ENCODE measurements around the gene HS1BP3. TPM values are rescaled to one million over a fixed set of nuclear protein-coding genes. Genes with fewer than 3 reads are reported as not detected.

HS1BP3 gene
- total RNA-seq, 1 donor from 2014 or later: 16.6 TPM

DNA sequence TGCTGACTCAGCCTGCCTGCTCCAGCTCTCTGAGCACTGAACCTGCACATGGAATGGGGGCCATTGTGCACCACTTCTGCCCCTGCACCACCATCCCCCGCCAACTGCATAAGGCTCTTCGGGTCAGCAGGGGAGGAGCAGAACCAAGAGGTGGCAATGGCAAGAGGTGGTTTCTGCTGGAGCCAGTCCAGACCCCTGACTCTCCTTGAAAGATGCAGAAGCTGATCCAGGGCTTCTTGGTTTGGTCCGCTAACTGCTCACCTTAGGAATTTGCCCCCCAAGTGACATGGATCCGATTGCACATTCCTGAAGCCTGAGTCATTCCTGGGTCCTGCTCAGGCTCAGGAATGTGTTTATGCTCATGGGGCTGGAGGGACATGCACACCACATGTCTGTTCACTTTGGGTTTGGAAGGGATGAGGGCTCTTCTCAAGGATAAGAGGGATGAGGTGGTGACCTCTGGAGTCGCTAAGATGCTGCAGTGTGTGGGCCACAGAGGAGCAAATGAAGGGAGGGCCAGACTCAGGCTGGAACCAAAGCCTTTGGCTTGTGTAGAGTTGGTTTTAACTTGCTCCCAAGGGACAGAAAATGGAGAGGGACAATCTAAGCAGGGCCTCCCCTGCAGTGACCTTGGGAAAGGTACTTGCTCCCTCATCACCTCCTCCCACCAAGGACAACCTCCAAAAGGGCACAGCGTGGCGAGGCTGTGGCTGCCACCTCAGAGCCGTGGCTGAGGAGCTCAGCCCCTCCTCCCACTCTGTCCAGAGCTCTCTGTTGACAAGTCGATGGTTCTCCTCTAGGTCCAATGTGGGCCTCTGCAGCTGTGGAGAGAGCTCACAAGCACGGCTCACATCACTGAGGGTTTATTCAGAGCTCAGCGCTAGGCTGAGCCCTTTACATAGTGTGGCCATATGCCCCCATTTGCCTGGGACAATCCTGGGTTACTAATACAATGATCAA is 66.2 kb downstream of the HS1BP3 start:
- TF ChIP-seq, protein P1, sequence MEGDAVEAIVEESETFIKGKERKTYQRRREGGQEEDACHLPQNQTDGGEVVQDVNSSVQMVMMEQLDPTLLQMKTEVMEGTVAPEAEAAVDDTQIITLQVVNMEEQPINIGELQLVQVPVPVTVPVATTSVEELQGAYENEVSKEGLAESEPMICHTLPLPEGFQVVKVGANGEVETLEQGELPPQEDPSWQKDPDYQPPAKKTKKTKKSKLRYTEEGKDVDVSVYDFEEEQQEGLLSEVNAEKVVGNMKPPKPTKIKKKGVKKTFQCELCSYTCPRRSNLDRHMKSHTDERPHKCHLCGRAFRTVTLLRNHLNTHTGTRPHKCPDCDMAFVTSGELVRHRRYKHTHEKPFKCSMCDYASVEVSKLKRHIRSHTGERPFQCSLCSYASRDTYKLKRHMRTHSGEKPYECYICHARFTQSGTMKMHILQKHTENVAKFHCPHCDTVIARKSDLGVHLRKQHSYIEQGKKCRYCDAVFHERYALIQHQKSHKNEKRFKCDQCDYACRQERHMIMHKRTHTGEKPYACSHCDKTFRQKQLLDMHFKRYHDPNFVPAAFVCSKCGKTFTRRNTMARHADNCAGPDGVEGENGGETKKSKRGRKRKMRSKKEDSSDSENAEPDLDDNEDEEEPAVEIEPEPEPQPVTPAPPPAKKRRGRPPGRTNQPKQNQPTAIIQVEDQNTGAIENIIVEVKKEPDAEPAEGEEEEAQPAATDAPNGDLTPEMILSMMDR (IDR thresholded peaks at IDR 0.05; ENCODE audit: borderline replicate concordance): no peak
- peak; percentile 21 for DNase-seq
- Histone ChIP-seq H3K27me3 (ENCODE audit: low read depth) (no peaks in the 10 kb centered on the region), H3K9me3 (replicated peaks) (peaks cover 9% of the 10 kb centered on the region), H3K36me3 (no peaks in the 10 kb centered on the region), H3K4me3 (no peak overlapping the region), H3K27ac (replicated peaks) (peak overlapping the region; percentile 74), H3K4me1 (peaks cover 84% of the 10 kb centered on the region)
- intact Hi-C loops (cut with micrococcal nuclease): no loop called here

DNA sequence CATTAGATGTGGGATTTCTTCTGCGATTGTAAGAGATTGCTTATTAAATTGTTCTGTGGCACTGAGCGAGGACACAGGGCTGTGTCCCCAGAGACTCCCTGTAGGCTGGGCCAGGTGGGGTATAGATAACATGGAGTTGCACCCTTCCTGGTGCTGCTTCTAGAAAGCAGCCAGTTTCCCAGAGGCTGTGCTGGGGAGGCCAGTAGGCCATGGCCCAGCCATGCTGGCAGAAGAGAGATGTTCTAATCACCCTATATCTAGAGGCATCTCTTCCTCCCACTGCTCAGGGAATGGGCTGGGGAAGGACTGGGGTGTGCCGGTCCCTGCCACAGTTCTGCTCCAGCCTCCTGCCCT is 66.9 kb downstream of the HS1BP3 start:
- intact Hi-C loops (cut with micrococcal nuclease): no loop called here
- Histone ChIP-seq H3K4me1 (peaks cover 84% of the 10 kb centered on the region), H3K9me3 (replicated peaks) (peaks cover 9% of the 10 kb centered on the region), H3K4me3 (no peak overlapping the region), H3K27ac (replicated peaks) (peak overlapping the region; percentile 74), H3K27me3 (ENCODE audit: low read depth) (no peaks in the 10 kb centered on the region), H3K36me3 (no peaks in the 10 kb centered on the region)
- TF ChIP-seq, protein P1 (IDR thresholded peaks at IDR 0.05; ENCODE audit: borderline replicate concordance): no peak
- DNase-seq: no peak

DNA sequence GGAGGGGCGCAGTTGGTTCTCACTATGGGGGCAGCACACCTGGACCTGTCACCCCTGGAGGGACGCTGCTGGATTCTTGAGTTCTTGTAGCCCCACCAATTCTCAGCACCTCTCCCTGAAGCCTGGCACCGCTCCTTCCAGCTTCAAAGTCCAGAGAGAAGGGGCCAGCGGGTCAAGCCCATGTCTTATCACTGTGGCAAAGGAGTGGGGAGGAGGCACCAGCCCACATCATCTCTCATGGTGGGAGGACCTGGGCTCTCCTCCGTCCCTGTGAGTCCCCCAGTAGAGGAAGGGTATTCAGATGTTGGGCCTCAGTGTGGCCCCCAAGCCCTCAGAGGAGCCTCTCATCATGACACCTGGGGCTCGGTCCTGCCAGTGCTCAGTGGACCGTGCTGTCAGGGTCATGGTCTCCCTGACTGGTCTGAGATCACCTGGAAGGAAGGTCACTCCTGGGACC is 67.4 kb downstream of the HS1BP3 start:
- peak; percentile 11 for DNase-seq
- H3K9me3 ChIP-seq (replicated peaks): peaks cover 9% of the 10 kb centered on the region
- TF ChIP-seq, protein P1 (IDR thresholded peaks at IDR 0.05; ENCODE audit: borderline replicate concordance): no peak
- intact Hi-C loops (cut with micrococcal nuclease): no loop called here
- no peaks in the 10 kb centered on the region for H3K27me3 ChIP-seq (ENCODE audit: low read depth)
- H3K36me3 ChIP-seq: no peaks in the 10 kb centered on the region
- H3K27ac ChIP-seq (replicated peaks): peak overlapping the region; percentile 74
- H3K4me3 ChIP-seq: no peak overlapping the region
- peaks cover 84% of the 10 kb centered on the region for H3K4me1 ChIP-seq

DNA sequence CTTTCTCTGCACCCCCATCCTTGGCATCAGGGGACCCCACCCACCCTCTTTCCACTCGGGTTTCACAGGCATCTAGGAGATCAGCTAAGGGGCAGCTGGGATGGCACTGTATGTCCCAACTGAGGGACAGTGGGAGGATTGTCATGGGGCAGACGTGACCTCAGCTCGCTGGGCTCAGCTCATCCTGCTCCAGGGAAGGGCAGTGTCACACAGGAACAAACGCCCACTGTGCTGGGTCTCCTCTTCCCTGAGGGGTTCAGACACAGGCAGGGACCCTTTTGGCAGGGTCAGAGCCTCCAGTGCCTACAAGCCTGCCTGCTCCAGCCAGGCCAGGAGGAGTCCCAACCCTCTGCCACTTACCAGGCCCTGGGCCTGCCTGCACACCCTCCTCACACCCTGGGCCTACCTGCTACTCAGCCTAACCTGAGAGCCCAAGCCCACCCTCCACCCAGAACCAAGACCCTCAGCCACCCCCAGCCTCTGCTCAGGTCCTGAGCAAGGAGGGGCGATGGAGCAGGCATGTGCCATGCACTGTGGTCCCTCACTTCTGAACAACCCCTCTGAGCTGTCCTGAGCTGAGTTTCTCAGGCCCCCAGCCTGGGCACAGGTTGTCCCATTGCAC is 68.2 kb downstream of the HS1BP3 start:
- intact Hi-C loops (cut with micrococcal nuclease): no loop called here
- Histone ChIP-seq H3K4me1 (peaks cover 88% of the 10 kb centered on the region), H3K4me3 (no peak overlapping the region), H3K36me3 (no peaks in the 10 kb centered on the region), H3K9me3 (replicated peaks) (peaks cover 9% of the 10 kb centered on the region), H3K27me3 (ENCODE audit: low read depth) (no peaks in the 10 kb centered on the region), H3K27ac (replicated peaks) (peak overlapping the region; percentile 74)
- TF ChIP-seq, protein P1 (IDR thresholded peaks at IDR 0.05; ENCODE audit: borderline replicate concordance): no peak
- peak; percentile 4 for DNase-seq

DNA sequence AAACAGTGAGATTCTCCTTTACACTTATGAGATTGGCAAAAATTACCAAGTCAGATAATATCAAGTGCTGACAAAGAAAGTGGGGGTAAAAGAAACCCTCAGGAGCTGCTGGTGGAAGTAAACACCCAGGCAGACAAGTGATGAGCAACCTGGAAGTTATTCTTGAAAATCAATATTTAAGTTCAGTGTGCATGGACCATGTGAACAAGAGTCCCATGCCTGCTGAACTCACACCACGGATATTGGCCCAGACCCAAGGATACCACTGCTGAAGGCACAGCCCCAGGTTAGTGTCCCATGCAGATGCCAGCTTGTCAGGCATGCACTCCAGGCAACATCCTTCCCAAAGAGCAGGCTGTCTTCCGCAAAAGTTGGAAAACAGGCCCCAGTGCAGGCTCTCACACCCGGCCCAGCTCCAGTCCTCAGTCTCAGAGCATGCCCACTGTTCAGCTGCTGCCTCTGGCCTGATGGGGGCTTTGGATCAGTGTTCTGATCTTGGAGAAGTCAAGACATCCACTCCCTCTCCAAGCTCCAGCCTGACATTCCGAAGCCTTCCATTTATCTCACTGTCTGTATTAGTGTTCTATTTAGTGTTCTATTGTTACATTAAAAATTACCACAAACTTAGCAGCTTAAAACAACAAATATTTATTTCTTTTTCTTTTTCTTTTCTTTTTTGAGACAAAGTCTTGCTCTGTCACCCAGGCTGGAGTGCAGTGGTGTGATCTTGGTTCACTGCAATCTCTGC is 70.0 kb downstream of the HS1BP3 start:
- Histone ChIP-seq H3K9me3 (replicated peaks) (peaks cover 9% of the 10 kb centered on the region), H3K27ac (replicated peaks) (peak overlapping the region; percentile 89), H3K4me3 (no peak overlapping the region), H3K27me3 (ENCODE audit: low read depth) (no peaks in the 10 kb centered on the region), H3K36me3 (no peaks in the 10 kb centered on the region), H3K4me1 (peaks cover 89% of the 10 kb centered on the region)
- TF ChIP-seq, protein P1 (IDR thresholded peaks at IDR 0.05; ENCODE audit: borderline replicate concordance): no peak
- peak; percentile 12 for DNase-seq
- intact Hi-C loops (cut with micrococcal nuclease): no loop called here
